Loucy (cell line): Measurements from ENCODE around the gene COL6A5.

Experiments
- H2AFZ ChIP-seq: fragments of 200-600 bp; sonication (generic); 2 replicates; pipeline ENCODE4 v1.6.0; 2016; ENCODE audit warnings: antibody characterized with exemption, mild to moderate bottlenecking, low read length, moderate library complexity
- H3F3A ChIP-seq: fragments of 200-600 bp; 2 replicates; pipeline ENCODE4 v1.6.0; 2016; ENCODE audit warnings: antibody characterized with exemption, low read depth, mild to moderate bottlenecking
- H3K27me3 ChIP-seq: fragments of 200-600 bp; sonication (generic); 2 replicates; pipeline ENCODE4 v1.6.1; 2014; ENCODE audit warnings: low read length, mild to moderate bottlenecking; ENCODE audit not compliant: insufficient read depth, poor library complexity, severe bottlenecking
- H3K36me3 ChIP-seq: fragments of 200-600 bp; sonication (generic); 2 replicates; pipeline ENCODE4 v1.6.1; 2016; ENCODE audit warnings: low read length; ENCODE audit not compliant: insufficient read depth
- H3K4me1 ChIP-seq: fragments of 200-600 bp; sonication (generic); 2 replicates; pipeline ENCODE4 v1.5.1; 2014; ENCODE audit warnings: low read length, mild to moderate bottlenecking; ENCODE audit not compliant: insufficient read depth, poor library complexity, severe bottlenecking
- H3K4me2 ChIP-seq: fragments of 200-600 bp; sonication (generic); 2 replicates; pipeline ENCODE4 v1.6.0; 2014; ENCODE audit warnings: antibody characterized with exemption, low read length, low read depth, mild to moderate bottlenecking; ENCODE audit not compliant: poor library complexity, severe bottlenecking
- H3K4me3 ChIP-seq: fragments of 200-600 bp; sonication (generic); 2 replicates; pipeline ENCODE4 v1.5.1; 2014; ENCODE audit warnings: low read length, mild to moderate bottlenecking, mixed read lengths; ENCODE audit not compliant: poor library complexity, severe bottlenecking
- H3K79me2 ChIP-seq: fragments of 200-600 bp; sonication (generic); 2 replicates; pipeline ENCODE4 v1.6.1; 2014; ENCODE audit warnings: low read length; ENCODE audit not compliant: insufficient read depth
- H3K9ac ChIP-seq: fragments of 200-600 bp; sonication (generic); 2 replicates; pipeline ENCODE4 v1.6.0; 2014; ENCODE audit warnings: mild to moderate bottlenecking, low read depth, low read length, moderate library complexity; ENCODE audit not compliant: poor library complexity, severe bottlenecking
- H3K9me2 ChIP-seq: fragments of 200-600 bp; sonication (generic); replicated peaks from 2 replicates; pipeline ENCODE4 v1.6.1; 2016; ENCODE audit warnings: low read depth, low read length, mixed read lengths
- H3K9me3 ChIP-seq: fragments of 200-600 bp; sonication (generic); 2 replicates; pipeline ENCODE4 v1.6.1; 2014; ENCODE audit warnings: mild to moderate bottlenecking, antibody characterized with exemption, low read length, low read depth; ENCODE audit not compliant: insufficient read depth
- H4K20me1 ChIP-seq: fragments of 200-600 bp; sonication (generic); 2 replicates; pipeline ENCODE4 v1.6.0; 2014; ENCODE audit warnings: antibody characterized with exemption, low read length, mild to moderate bottlenecking; ENCODE audit not compliant: insufficient read depth, poor library complexity, severe bottlenecking
- CTCF ChIP-seq: fragments of 200-600 bp; sonication (generic); conservative IDR thresholded peaks from 2 replicates; pipeline ENCODE4 v1.5.1; 2014; ENCODE audit warnings: mild to moderate bottlenecking, antibody characterized with exemption, low read length
- EZH2phosphoT487 ChIP-seq: fragments of 200-600 bp; IDR thresholded peaks from 2 replicates; pipeline ENCODE4 v1.6.1; 2018; ENCODE audit warnings: antibody characterized with exemption, mild to moderate bottlenecking, moderate library complexity, borderline replicate concordance

Gene COL6A5

GRCh38 chr3:130456540-130456939, 111.1 kb downstream of the COL6A5 start:
- no peaks in the 10 kb centered on the region for H3K36me3 ChIP-seq
- H3K9me3 ChIP-seq, result no peaks in the 10 kb centered on the region
- H3K4me1 ChIP-seq, result no peaks in the 10 kb centered on the region
- H3K27me3 ChIP-seq, result no peaks in the 10 kb centered on the region
- H2AFZ ChIP-seq, result no peak overlapping the region
- no peak overlapping the region for H3K4me2 ChIP-seq
- no peaks in the 10 kb centered on the region for H4K20me1 ChIP-seq
- no peaks in the 10 kb centered on the region for H3F3A ChIP-seq
- no peak overlapping the region for H3K4me3 ChIP-seq
- TF ChIP-seq EZH2phosphoT487, result no peak
- no peak for TF ChIP-seq CTCF
- no peaks in the 10 kb centered on the region for H3K9me2 ChIP-seq
- no peak overlapping the region for H3K9ac ChIP-seq
- no peaks in the 10 kb centered on the region for H3K79me2 ChIP-seq

- Histone ChIP-seq H3K9ac (no peak overlapping the region), H4K20me1 (no peaks in the 10 kb centered on the region), H3K9me3 (no peaks in the 10 kb centered on the region)
Measured at GRCh38 chr3:130457671-130458070, 112.2 kb downstream of the COL6A5 start.

GRCh38 chr3:130459944-130460343, 114.5 kb downstream of the COL6A5 start:
- no peak for TF ChIP-seq EZH2phosphoT487
- no peak for TF ChIP-seq CTCF
- Histone ChIP-seq H4K20me1 (no peaks in the 10 kb centered on the region), H2AFZ (no peak overlapping the region), H3K27me3 (no peaks in the 10 kb centered on the region), H3K4me1 (no peaks in the 10 kb centered on the region), H3K4me2 (no peak overlapping the region), H3K9ac (no peak overlapping the region), H3K4me3 (no peak overlapping the region), H3K9me2 (no peaks in the 10 kb centered on the region), H3F3A (no peaks in the 10 kb centered on the region), H3K79me2 (no peaks in the 10 kb centered on the region), H3K36me3 (no peaks in the 10 kb centered on the region), H3K9me3 (no peaks in the 10 kb centered on the region)

More at GRCh38 chr3:130457671-130458070, 112.2 kb downstream of the COL6A5 start:
- Histone ChIP-seq H3K27me3 (no peaks in the 10 kb centered on the region), H3K9me2 (no peaks in the 10 kb centered on the region), H2AFZ (no peak overlapping the region), H3K36me3 (no peaks in the 10 kb centered on the region), H3K4me3 (no peak overlapping the region), H3K4me1 (no peaks in the 10 kb centered on the region), H3F3A (no peaks in the 10 kb centered on the region), H3K4me2 (no peak overlapping the region), H3K79me2 (no peaks in the 10 kb centered on the region)
- TF ChIP-seq EZH2phosphoT487 (no peak), CTCF (no peak)
